ENCODE measurements around the gene TRPM6.

DNA sequence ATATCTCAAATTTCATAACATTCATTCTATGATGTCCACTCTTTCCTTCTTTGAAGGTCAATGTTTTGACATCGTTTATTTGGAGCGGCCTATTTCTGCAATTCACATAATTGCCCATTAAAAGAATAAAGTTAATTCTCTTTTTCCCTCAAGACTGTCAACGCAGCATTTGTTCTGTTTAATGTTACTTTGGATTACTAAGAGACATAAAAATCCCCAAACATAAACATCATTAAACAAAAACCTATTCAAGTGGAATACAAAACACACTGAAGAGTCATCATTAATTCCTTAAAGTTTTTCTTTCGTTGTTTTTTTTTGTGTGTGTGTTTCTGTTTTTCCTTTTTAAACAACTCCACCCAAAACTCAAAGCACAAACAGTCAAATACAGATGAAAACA is 151.1 kb downstream of the TRPM6 start:
- TF ChIP-seq, protein P1, sequence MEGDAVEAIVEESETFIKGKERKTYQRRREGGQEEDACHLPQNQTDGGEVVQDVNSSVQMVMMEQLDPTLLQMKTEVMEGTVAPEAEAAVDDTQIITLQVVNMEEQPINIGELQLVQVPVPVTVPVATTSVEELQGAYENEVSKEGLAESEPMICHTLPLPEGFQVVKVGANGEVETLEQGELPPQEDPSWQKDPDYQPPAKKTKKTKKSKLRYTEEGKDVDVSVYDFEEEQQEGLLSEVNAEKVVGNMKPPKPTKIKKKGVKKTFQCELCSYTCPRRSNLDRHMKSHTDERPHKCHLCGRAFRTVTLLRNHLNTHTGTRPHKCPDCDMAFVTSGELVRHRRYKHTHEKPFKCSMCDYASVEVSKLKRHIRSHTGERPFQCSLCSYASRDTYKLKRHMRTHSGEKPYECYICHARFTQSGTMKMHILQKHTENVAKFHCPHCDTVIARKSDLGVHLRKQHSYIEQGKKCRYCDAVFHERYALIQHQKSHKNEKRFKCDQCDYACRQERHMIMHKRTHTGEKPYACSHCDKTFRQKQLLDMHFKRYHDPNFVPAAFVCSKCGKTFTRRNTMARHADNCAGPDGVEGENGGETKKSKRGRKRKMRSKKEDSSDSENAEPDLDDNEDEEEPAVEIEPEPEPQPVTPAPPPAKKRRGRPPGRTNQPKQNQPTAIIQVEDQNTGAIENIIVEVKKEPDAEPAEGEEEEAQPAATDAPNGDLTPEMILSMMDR (IDR thresholded peaks at IDR 0.05), result no peak
- TF ChIP-seq POLR2A (IDR thresholded peaks at IDR 0.05) (no peak), POLR2AphosphoS5 (IDR thresholded peaks at IDR 0.05; ENCODE audit: insufficient read depth in 1 of 2, low read depth in 1 of 2) (no peak)

All from vagina (tissue), 2 donors.